Stomach (tissue), 9 donors: ENCODE results near the gene SLC35B2. TPM values are rescaled to one million over a fixed set of nuclear protein-coding genes. Genes with fewer than 3 reads are reported as not detected.

Experiments used
- DNase-seq, 2 donors: peaks; one replicate each; pipeline versions ENCODE4 v3.0.0 to v3.0.0-alpha.2; 2013 to 2019
- H3K27ac ChIP-seq, 5 donors: fragments of 200-600 bp in 4 of 5; sonication (generic) in 4 of 5; one replicate each; pipeline ENCODE4 v1.5.1; 2013 to 2019; ENCODE audit warnings: mild to moderate bottlenecking in 1 of 5, moderate library complexity in 1 of 5
- H3K27me3 ChIP-seq, 3 donors: fragments of 200-600 bp; sonication (generic); one replicate each; pipeline ENCODE4 v1.5.1; 2017 to 2019; ENCODE audit warnings: mixed run types in 1 of 3
- H3K36me3 ChIP-seq, 4 donors: fragments of 200-600 bp; sonication (generic); 1 replicate in 3 of 4; 2 replicates in 1 of 4; pipeline ENCODE4 v1.5.1; 2016 to 2019
- H3K4me1 ChIP-seq, 4 donors: fragments of 200-600 bp; sonication (generic); one replicate each; pipeline ENCODE4 v1.5.1; 2016 to 2019
- H3K4me3 ChIP-seq, 4 donors: fragments of 200-600 bp; sonication (generic) in 3 of 4; one replicate each; pipeline ENCODE4 v1.5.1; 2016 to 2019; ENCODE audit warnings: mild to moderate bottlenecking in 1 of 4
- H3K9me3 ChIP-seq, 4 donors: fragments of 200-600 bp; sonication (generic); one replicate each; pipeline ENCODE4 v1.5.1; 2016 to 2019
- EP300 ChIP-seq: sonication (generic); formaldehyde crosslinking; IDR thresholded peaks from one replicate; pipeline ENCODE4 v1.6.1; 2017; ENCODE audit warnings: antibody characterized with exemption
- POLR2A ChIP-seq, 4 donors: fragments of 450-650 bp; IDR thresholded peaks; one replicate each; pipeline ENCODE4 v1.6.1; 2016; ENCODE audit warnings: antibody characterized with exemption in 4 of 4, control low read depth in 2 of 4, mild to moderate bottlenecking in 1 of 4, moderate library complexity in 1 of 4
- POLR2AphosphoS5 ChIP-seq, 3 donors: sonication (generic); formaldehyde crosslinking; IDR thresholded peaks; one replicate each; pipeline ENCODE4 v1.6.1; 2016; ENCODE audit warnings: antibody characterized with exemption in 3 of 3
- WGBS, 5 donors: extraction: QIAGEN DNeasy Blood & Tissue Kit in 3 of 5; methylation state at CpG; one replicate each; pipeline versions ENCODE4 v1.1.5 to v1.1.7; 2013 to 2018; 5-methylcytosine and 5-hydroxymethylcytosine counted together
- intact Hi-C: fragments of 100-400 bp; cut with DNase I; formaldehyde crosslinking; loops from one replicate; pipeline ENCODE4 v1.15.1; 2023; ENCODE audit warnings: low total_unique reads
- polyA plus RNA-seq, 3 donors: library from polyadenylated mRNA; stranded (reverse); fragments of 200-250 nt; gene quantifications; one replicate each; pipeline ENCODE4 v1.2.3, GENCODE V29; 2013
- total RNA-seq, 5 donors: library from RNA; depleted of rRNA; stranded (reverse); fragments of >200 nt; gene quantifications; one replicate each; pipeline versions ENCODE4 v1.1.0 to v1.2.3, GENCODE V29; 2014 to 2016
- TF ChIP-seq, protein P1 (sequence below), 7 experiments: fragments of 450-650 bp in 4 of 7; fragments of 200-600 bp in 3 of 7; sonication (generic) in 3 of 7; IDR thresholded peaks; one replicate each; pipeline ENCODE4 v1.5.1; 2016 to 2019; ENCODE audit warnings: antibody characterized with exemption in 7 of 7, control low read depth in 2 of 7, mild to moderate bottlenecking in 1 of 7
- donor health status: healthy with polysubstance abuse.
- donor health status: Bipolar disorder and iron deficiency.
- donor health status: healthy.

The SLC35B2 gene
- total and polyA plus RNA-seq, 8 donors, result 1.4 to 60.1 (median 16.9) TPM

DNA sequence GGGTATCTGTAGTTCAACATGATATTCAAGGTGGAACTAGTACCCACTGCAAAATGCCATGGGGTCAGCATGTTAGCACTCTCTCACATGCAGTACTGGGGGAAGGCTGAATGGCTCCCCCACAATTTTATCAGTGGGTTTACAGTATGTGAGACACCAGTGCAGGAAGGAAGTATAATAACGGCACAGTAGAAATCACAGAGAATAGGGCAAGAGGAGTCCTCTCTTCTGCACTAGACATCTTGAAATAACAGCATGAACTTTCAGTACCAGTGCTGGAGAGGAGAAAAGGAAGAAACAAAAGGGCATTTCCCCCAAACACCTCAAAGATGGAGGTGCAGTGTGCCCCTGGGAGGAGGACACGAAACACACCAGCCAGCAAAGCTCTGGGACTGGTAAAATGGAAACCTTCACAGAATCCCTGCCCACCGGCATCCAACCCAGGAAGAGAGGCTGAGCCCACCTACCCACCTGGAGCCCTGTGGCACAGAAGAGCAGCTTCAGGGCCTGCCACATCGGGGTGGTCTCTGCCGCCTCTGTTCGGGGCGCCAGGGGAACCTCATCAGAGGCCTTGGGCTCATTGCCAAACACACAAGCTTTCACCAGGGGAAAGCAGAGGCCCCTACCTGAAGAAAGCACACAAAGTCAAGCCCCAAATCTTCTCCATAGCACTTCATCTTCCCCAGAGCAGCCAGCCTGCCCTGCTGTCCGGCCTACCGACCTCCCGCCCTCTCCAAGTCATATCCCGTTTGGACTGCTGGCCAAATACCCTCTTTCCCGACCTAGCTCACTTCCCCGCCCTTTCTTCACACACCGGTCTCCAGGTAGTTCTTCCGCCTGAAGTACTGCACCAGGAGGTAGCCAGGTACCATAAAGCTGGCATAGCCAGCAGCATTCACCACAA lies 1.2 kb downstream of the SLC35B2 start:
- TF ChIP-seq POLR2AphosphoS5 (IDR thresholded peaks at IDR 0.05) (peak in 1 of 3 donors; percentile 10), EP300 (no peak), POLR2A (IDR thresholded peaks at IDR 0.05) (no peak)
- TF ChIP-seq, protein P1, sequence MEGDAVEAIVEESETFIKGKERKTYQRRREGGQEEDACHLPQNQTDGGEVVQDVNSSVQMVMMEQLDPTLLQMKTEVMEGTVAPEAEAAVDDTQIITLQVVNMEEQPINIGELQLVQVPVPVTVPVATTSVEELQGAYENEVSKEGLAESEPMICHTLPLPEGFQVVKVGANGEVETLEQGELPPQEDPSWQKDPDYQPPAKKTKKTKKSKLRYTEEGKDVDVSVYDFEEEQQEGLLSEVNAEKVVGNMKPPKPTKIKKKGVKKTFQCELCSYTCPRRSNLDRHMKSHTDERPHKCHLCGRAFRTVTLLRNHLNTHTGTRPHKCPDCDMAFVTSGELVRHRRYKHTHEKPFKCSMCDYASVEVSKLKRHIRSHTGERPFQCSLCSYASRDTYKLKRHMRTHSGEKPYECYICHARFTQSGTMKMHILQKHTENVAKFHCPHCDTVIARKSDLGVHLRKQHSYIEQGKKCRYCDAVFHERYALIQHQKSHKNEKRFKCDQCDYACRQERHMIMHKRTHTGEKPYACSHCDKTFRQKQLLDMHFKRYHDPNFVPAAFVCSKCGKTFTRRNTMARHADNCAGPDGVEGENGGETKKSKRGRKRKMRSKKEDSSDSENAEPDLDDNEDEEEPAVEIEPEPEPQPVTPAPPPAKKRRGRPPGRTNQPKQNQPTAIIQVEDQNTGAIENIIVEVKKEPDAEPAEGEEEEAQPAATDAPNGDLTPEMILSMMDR (IDR thresholded peaks at IDR 0.05), result no peak
- H3K36me3 ChIP-seq, result peaks cover 56 to 75% (median 68%) of the 10 kb centered on the region in 4 donors
- peaks cover 33 to 65% (median 55%) of the 10 kb centered on the region in 4 donors for H3K4me1 ChIP-seq
- H3K4me3 ChIP-seq, result peak overlapping the region; percentile 82 to 96 (median 92)
- H3K27ac ChIP-seq, result peak overlapping the region; percentile 94 to 97 (median 95)
- peak in 1 of 2 donors; percentile 48 for DNase-seq
- no peaks in the 10 kb centered on the region for H3K27me3 ChIP-seq
- 11 to 19% (median 17%) methylated on average over 15 of the region's 15 CpGs for WGBS, 5 donors
- intact Hi-C loops, result no loop called here
- H3K9me3 ChIP-seq, result no peaks in the 10 kb centered on the region

DNA sequence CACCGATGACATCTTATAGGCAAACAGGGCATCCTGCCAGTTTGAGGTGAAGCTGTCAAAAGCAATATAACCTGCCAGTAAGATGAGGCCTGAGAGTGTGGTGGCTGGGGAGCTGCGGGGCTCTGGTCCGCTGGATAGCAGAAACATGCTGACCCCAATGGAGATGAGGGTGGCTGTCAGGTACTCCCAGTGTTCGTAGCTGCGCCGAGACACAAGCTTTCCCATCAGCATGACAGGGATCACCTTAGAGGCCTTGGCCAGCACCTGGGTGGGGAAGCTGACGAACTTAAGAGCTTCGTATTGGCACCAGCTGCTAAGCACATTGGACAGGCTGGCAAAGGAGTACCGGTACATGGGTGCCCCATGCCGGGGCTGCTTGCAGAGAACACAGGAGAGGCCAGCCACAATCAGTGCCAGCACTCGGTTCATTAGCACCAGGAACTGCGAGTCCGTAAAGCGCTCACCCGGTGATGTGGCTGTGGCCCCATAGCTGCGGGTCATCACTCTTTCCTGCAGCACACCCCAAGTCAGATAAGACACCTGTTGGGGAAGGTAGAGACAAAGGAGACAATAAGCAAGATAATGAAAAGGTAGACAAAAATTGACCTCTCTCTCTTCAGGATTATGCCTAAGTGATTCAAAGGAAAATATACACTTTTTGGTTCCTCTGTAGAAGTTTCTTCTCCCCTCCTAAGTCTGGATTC lies 2.1 kb downstream of the SLC35B2 start:
- peaks cover 64 to 77% (median 73%) of the 10 kb centered on the region in 4 donors for H3K36me3 ChIP-seq
- H3K4me3 ChIP-seq, result no peak overlapping the region
- TF ChIP-seq, protein P1 (IDR thresholded peaks at IDR 0.05), result no peak
- TF ChIP-seq POLR2AphosphoS5 (IDR thresholded peaks at IDR 0.05), result peak in 1 of 3 donors; percentile 56
- H3K27ac ChIP-seq, result peak overlapping the region in 3 of 5 donors; percentile 95 to 97 (median 95)
- 43 to 55% (median 50%) methylated on average over 14 to 16 of the region's 16 CpGs for WGBS, 5 donors
- H3K27me3 ChIP-seq, result no peaks in the 10 kb centered on the region
- no peaks in the 10 kb centered on the region for H3K9me3 ChIP-seq
- no peak for DNase-seq
- intact Hi-C loops, result no loop called here
- peaks cover 33 to 73% (median 61%) of the 10 kb centered on the region in 4 donors for H3K4me1 ChIP-seq

DNA sequence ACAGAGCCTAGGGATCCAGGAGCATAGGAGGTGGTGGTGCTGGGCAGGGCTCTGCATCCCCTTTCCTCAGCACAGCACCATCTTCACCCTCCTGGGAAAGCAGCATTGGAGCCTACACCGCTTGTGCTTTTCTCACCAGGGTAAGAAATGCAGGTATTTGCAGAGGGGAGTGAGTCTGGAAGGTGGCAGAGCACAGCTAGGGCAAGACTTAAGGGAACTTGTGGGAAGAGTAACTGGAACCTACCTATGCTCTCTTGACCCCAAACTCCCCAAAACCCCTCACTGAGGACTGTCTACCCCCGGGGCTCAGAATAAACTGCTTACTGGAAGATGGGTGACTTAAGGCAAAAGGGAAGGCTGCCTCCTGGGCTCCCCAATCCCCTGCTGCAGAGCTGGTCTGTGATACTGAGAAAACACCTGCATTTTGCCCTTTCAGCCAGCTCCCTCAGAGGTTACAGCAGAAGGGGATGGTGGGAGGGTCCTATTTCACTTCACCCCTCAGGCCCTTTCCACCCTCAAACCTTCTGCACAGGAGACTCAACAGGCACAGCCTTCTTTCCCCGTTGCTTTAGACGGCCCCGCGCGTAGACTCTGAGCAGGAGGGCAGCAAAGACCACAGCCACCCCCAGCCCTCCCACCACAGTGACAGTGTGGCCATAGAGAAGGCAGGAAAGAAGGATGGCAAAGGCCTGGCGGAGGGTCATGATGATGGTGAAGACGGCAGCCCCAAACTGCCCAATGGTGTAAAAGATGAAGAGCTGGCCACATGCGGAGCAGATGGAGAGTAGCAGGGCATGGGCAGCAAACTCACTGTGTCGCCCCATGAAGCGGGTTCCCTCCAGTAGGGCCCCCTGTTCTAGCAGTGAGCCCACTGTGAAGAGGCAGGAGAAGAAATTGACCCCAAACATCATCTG lies 2.9 kb downstream of the SLC35B2 start:
- DNase-seq, result no peak
- 68 to 73% (median 72%) methylated on average over 12 of the region's 12 CpGs for WGBS, 5 donors
- intact Hi-C loops, result no loop called here
- Histone ChIP-seq H3K9me3 (no peaks in the 10 kb centered on the region), H3K36me3 (peaks cover 65 to 77% (median 73%) of the 10 kb centered on the region in 4 donors), H3K27me3 (no peaks in the 10 kb centered on the region), H3K4me1 (peaks cover 41 to 82% (median 69%) of the 10 kb centered on the region in 4 donors), H3K4me3 (no peak overlapping the region), H3K27ac (peak overlapping the region in 1 of 5 donors; percentile 97)
- no peak for TF ChIP-seq EP300
- TF ChIP-seq, protein P1 (IDR thresholded peaks at IDR 0.05), result no peak
- no peak for TF ChIP-seq POLR2AphosphoS5 (IDR thresholded peaks at IDR 0.05)
- TF ChIP-seq POLR2A (IDR thresholded peaks at IDR 0.05), result no peak
